H9 (cell line): ENCODE data around the gene RSPH3. TPM values are rescaled to one million over a fixed set of nuclear protein-coding genes. Genes with fewer than 3 reads are reported as not detected.

Experiments
- DNase-seq: peaks from one replicate; pipeline ENCODE4 v3.0.0-alpha.2; 2017
- H2AFZ ChIP-seq: one replicate; pipeline ENCODE4 v1.6.1; 2013; ENCODE audit warnings: mild to moderate bottlenecking, low read length, control low read depth, moderate library complexity
- H2AK5ac ChIP-seq: 2 replicates; pipeline ENCODE4 v1.6.1; 2013; ENCODE audit warnings: low read length, control low read depth, mixed read lengths; ENCODE audit not compliant: insufficient read length
- H2BK120ac ChIP-seq: one replicate; pipeline ENCODE4 v1.6.1; 2013; ENCODE audit warnings: low read depth, mild to moderate bottlenecking, low read length, control low read depth, inconsistent platforms; ENCODE audit not compliant: poor library complexity, severe bottlenecking
- H2BK12ac ChIP-seq: 2 replicates; pipeline ENCODE4 v1.6.1; 2013; ENCODE audit warnings: low read length, control low read depth, mixed read lengths, low read depth; ENCODE audit not compliant: insufficient read length
- H2BK15ac ChIP-seq: 2 replicates; pipeline ENCODE4 v1.6.1; 2013; ENCODE audit warnings: low read depth, low read length, control low read depth
- H2BK20ac ChIP-seq: one replicate; pipeline ENCODE4 v1.6.1; 2013; ENCODE audit warnings: low read depth, mild to moderate bottlenecking, low read length, control low read depth, inconsistent platforms; ENCODE audit not compliant: poor library complexity, severe bottlenecking
- H2BK5ac ChIP-seq: 2 replicates; pipeline ENCODE4 v1.6.1; 2013; ENCODE audit warnings: low read length, control low read depth, mixed read lengths; ENCODE audit not compliant: insufficient read length
- H3K14ac ChIP-seq: 2 replicates; pipeline ENCODE4 v1.6.1; 2013; ENCODE audit warnings: low read length, control low read depth; ENCODE audit not compliant: insufficient read depth
- H3K18ac ChIP-seq: 2 replicates; pipeline ENCODE4 v1.6.1; 2013; ENCODE audit warnings: low read depth, mild to moderate bottlenecking, mixed read lengths, low read length, control low read depth; ENCODE audit not compliant: insufficient read length
- H3K23ac ChIP-seq: 2 replicates; pipeline ENCODE4 v1.6.1; 2013; ENCODE audit warnings: low read length, control low read depth, mixed read lengths, low read depth; ENCODE audit not compliant: insufficient read length
- H3K23me2 ChIP-seq: 2 replicates; pipeline ENCODE4 v1.6.1; 2013; ENCODE audit warnings: low read depth, mild to moderate bottlenecking, mixed read lengths, low read length, control low read depth; ENCODE audit not compliant: insufficient read length, poor library complexity, severe bottlenecking
- H3K27ac ChIP-seq: 2 replicates; pipeline ENCODE4 v1.5.1; 2013; ENCODE audit warnings: low read length, control low read depth, mixed read lengths, low read depth; ENCODE audit not compliant: insufficient read length
- H3K27me3 ChIP-seq: 2 replicates; pipeline ENCODE4 v1.6.1; 2013; ENCODE audit warnings: low read length, control low read depth, inconsistent platforms; ENCODE audit not compliant: insufficient read depth
- H3K4ac ChIP-seq: 2 replicates; pipeline ENCODE4 v1.6.1; 2013; ENCODE audit warnings: low read depth, mild to moderate bottlenecking, control low read depth, inconsistent platforms, low read length, moderate library complexity
- H3K4me1 ChIP-seq: 2 replicates; pipeline ENCODE4 v1.6.1; 2013; ENCODE audit warnings: low read length, control low read depth, inconsistent platforms; ENCODE audit not compliant: insufficient read depth
- H3K4me2 ChIP-seq: 2 replicates; pipeline ENCODE4 v1.6.1; 2013; ENCODE audit warnings: low read length, control low read depth, mixed read lengths; ENCODE audit not compliant: insufficient read length, insufficient read depth
- H3K56ac ChIP-seq: 2 replicates; pipeline ENCODE4 v1.6.1; 2013; ENCODE audit warnings: low read depth, mild to moderate bottlenecking, mixed read lengths, low read length, control low read depth; ENCODE audit not compliant: insufficient read length
- H3K79me1 ChIP-seq: 2 replicates; pipeline ENCODE4 v1.6.1; 2013; ENCODE audit warnings: low read depth, mild to moderate bottlenecking, moderate library complexity, low read length, control low read depth, inconsistent platforms; ENCODE audit not compliant: insufficient read depth, poor library complexity, severe bottlenecking
- H3K79me2 ChIP-seq: 2 replicates; pipeline ENCODE4 v1.6.1; 2013; ENCODE audit warnings: low read length, control low read depth, inconsistent platforms; ENCODE audit not compliant: insufficient read depth
- H3K9ac ChIP-seq: 2 replicates; pipeline ENCODE4 v1.6.1; 2013; ENCODE audit warnings: low read length, control low read depth, mixed read lengths; ENCODE audit not compliant: insufficient read length; ENCODE audit errors: extremely low read depth
- H3K9me3 ChIP-seq: one replicate; pipeline ENCODE4 v1.6.1; 2013; ENCODE audit warnings: low read depth, low read length, inconsistent platforms; ENCODE audit not compliant: control insufficient read depth
- H3T11ph ChIP-seq: one replicate; pipeline ENCODE4 v1.6.1; 2013; ENCODE audit warnings: mild to moderate bottlenecking, low read length, control low read depth, inconsistent platforms
- H4K20me1 ChIP-seq: one replicate; pipeline ENCODE4 v1.6.1; 2013; ENCODE audit not compliant: control insufficient read depth, insufficient read length, insufficient read depth
- H4K5ac ChIP-seq: 2 replicates; pipeline ENCODE4 v1.6.1; 2013; ENCODE audit warnings: low read depth, mild to moderate bottlenecking, mixed read lengths, low read length, control low read depth; ENCODE audit not compliant: insufficient read length
- H4K8ac ChIP-seq: replicated peaks from 2 replicates; pipeline ENCODE4 v1.6.1; 2013; ENCODE audit warnings: low read length, control low read depth, mixed read lengths, low read depth; ENCODE audit not compliant: insufficient read length
- H4K91ac ChIP-seq: 2 replicates; pipeline ENCODE4 v1.6.1; 2013; ENCODE audit warnings: low read depth, mild to moderate bottlenecking, moderate library complexity, mixed read lengths, low read length, control low read depth; ENCODE audit not compliant: insufficient read length
- H3K27ac Mint-ChIP-seq, 3 experiments: 2 replicates in 2 of 3; 3 replicates in 1 of 3; pipeline ENCODE4 v1.8.0; 2020 to 2021; ENCODE audit warnings: mixed read lengths in 3 of 3, mild to moderate bottlenecking in 1 of 3, moderate library complexity in 1 of 3
- H3K27me3 Mint-ChIP-seq: 2 replicates; pipeline ENCODE4 v1.8.0; 2021; ENCODE audit warnings: low read depth, mild to moderate bottlenecking, moderate library complexity, mixed read lengths
- H3K36me3 Mint-ChIP-seq, 3 experiments: 2 replicates in 2 of 3; 3 replicates in 1 of 3; pipeline ENCODE4 v1.8.0; 2020 to 2021; ENCODE audit warnings: low read depth in 3 of 3, mixed read lengths in 3 of 3; ENCODE audit not compliant: insufficient read depth in 1 of 3
- H3K4me1 Mint-ChIP-seq, 2 experiments: 2 replicates each; pipeline ENCODE4 v1.8.0; 2020; ENCODE audit warnings: mixed read lengths in 2 of 2
- H3K4me3 Mint-ChIP-seq, 2 experiments: 2 replicates in 1 of 2; 3 replicates in 1 of 2; pipeline ENCODE4 v1.8.0; 2020 to 2021; ENCODE audit warnings: mild to moderate bottlenecking in 2 of 2, mixed read lengths in 2 of 2, moderate library complexity in 1 of 2
- H3K9me3 Mint-ChIP-seq, 2 experiments: 2 replicates in 1 of 2; 3 replicates in 1 of 2; pipeline ENCODE4 v1.8.0; 2020; ENCODE audit warnings: mild to moderate bottlenecking in 2 of 2, mixed read lengths in 2 of 2, moderate library complexity in 1 of 2
- WGBS: extraction: QIAGEN DNeasy Blood & Tissue Kit; methylation state at CpG from one replicate; pipeline ENCODE4 v1.1.7; 2013; ENCODE audit warnings: missing lambda C conversion rate, low lambda C conversion rate, mixed read lengths; ENCODE audit not compliant: insufficient read length; ENCODE audit errors: extremely low coverage; 5-methylcytosine and 5-hydroxymethylcytosine counted together
- total RNA-seq: library from RNA; stranded (reverse); gene quantifications from 2 replicates; pipeline ENCODE4 v1.2.1, GENCODE V29; 2021
- TF ChIP-seq, protein P1 (sequence below): fragments of 200-600 bp; sonication (generic); conservative IDR thresholded peaks from 3 replicates; pipeline ENCODE4 v1.8.0; 2021; ENCODE audit warnings: antibody characterized with exemption, mild to moderate bottlenecking

Gene RSPH3
- total RNA-seq, 1 experiment from 2014 or later, result 2.2 TPM

DNA sequence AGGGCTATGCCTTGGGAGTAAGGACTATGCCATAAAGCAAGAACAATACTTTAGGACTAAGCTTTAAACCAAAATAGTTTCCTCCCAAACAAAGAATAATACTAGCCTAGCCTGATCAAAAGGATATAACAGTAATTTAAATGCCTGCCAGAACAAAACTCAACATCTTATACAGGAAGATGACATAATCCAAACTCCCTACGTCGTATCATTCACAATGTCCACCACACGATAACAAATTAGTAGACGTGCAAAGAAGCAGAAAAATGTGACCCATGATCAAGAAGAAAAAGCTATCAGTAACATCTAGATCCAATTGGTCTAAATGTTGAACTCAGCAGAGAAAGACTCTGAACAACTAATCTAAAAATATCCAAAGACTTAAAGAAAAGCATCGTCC lies 65.8 kb downstream of the RSPH3 start:
- TF ChIP-seq, protein P1, sequence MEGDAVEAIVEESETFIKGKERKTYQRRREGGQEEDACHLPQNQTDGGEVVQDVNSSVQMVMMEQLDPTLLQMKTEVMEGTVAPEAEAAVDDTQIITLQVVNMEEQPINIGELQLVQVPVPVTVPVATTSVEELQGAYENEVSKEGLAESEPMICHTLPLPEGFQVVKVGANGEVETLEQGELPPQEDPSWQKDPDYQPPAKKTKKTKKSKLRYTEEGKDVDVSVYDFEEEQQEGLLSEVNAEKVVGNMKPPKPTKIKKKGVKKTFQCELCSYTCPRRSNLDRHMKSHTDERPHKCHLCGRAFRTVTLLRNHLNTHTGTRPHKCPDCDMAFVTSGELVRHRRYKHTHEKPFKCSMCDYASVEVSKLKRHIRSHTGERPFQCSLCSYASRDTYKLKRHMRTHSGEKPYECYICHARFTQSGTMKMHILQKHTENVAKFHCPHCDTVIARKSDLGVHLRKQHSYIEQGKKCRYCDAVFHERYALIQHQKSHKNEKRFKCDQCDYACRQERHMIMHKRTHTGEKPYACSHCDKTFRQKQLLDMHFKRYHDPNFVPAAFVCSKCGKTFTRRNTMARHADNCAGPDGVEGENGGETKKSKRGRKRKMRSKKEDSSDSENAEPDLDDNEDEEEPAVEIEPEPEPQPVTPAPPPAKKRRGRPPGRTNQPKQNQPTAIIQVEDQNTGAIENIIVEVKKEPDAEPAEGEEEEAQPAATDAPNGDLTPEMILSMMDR, result no peak
- no peak overlapping the region for H4K91ac ChIP-seq
- Mint-ChIP-seq H3K9me3 (no peaks in the 10 kb centered on the region), H3K4me1 (peaks cover 10 to 11% of the 10 kb centered on the region in 2 experiments), H3K4me3 (no peak overlapping the region), H3K27me3 (peaks cover 5% of the 10 kb centered on the region), H3K27ac (no peak overlapping the region), H3K36me3 (no peaks in the 10 kb centered on the region)
- no CpG with 5 or more reads among the region's 5 CpGs for WGBS
- no peak overlapping the region for H3K14ac ChIP-seq
- no peaks in the 10 kb centered on the region for H3K4me1 ChIP-seq
- no peaks in the 10 kb centered on the region for H3K23me2 ChIP-seq
- no peak overlapping the region for H2BK15ac ChIP-seq
- no peak overlapping the region for H3K27ac ChIP-seq
- H4K8ac ChIP-seq, result no peak overlapping the region
- H3T11ph ChIP-seq, result no peak overlapping the region
- DNase-seq, result no peak
- H3K4ac ChIP-seq, result no peak overlapping the region
- H2AFZ ChIP-seq, result no peak overlapping the region
- no peaks in the 10 kb centered on the region for H3K27me3 ChIP-seq
- H3K56ac ChIP-seq, result no peak overlapping the region
- no peak overlapping the region for H3K18ac ChIP-seq
- no peaks in the 10 kb centered on the region for H3K79me2 ChIP-seq
- no peaks in the 10 kb centered on the region for H4K20me1 ChIP-seq
- H2AK5ac ChIP-seq, result no peak overlapping the region
- H2BK12ac ChIP-seq, result no peak overlapping the region
- H4K5ac ChIP-seq, result no peak overlapping the region
- H3K4me2 ChIP-seq, result no peak overlapping the region
- no peak overlapping the region for H2BK5ac ChIP-seq
- no peaks in the 10 kb centered on the region for H3K79me1 ChIP-seq
- no peak overlapping the region for H2BK20ac ChIP-seq
- no peak overlapping the region for H3K23ac ChIP-seq
- H2BK120ac ChIP-seq, result no peak overlapping the region
- no peaks in the 10 kb centered on the region for H3K9me3 ChIP-seq
- H3K9ac ChIP-seq, result no peak overlapping the region
